SK-N-MC (cell line): ENCODE results near the gene KRTAP9-2.
"Not testable (repeated sequence)": the region's sequence is repeated elsewhere in the genome, so short reads cannot be mapped to it uniquely, and the experiment has no call there.

ENCODE experiments used
- DNase-seq: peaks from one replicate; pipeline ENCODE4 v3.0.0-alpha.2; 2011; ENCODE audit warnings: low read depth, low spot score
- H3K27ac ChIP-seq: fragments of 200-600 bp; sonication (generic); 2 replicates; pipeline ENCODE4 v1.5.1; 2016; ENCODE audit warnings: mixed run types
- H3K36me3 ChIP-seq: fragments of 200-600 bp; sonication (generic); 2 replicates; pipeline ENCODE4 v1.6.1; 2017; ENCODE audit warnings: antibody characterized with exemption, low read length, mixed read lengths; ENCODE audit not compliant: insufficient read depth
- H3K4me3 ChIP-seq: fragments of 200-600 bp; sonication (generic); 2 replicates; pipeline ENCODE4 v1.5.1; 2016
- H3K9ac ChIP-seq: fragments of 200-600 bp; sonication (generic); 2 replicates; pipeline ENCODE4 v1.8.0; 2017; ENCODE audit warnings: mixed run types, mixed read lengths; ENCODE audit not compliant: insufficient read length
- H3K9me3 ChIP-seq: fragments of 200-600 bp; sonication (generic); 2 replicates; pipeline ENCODE4 v1.6.1; 2017; ENCODE audit warnings: low read depth, mild to moderate bottlenecking, antibody characterized with exemption, low read length, moderate library complexity, mixed read lengths
- EZH2 ChIP-seq: fragments of 200-600 bp; sonication (generic); IDR thresholded peaks from one replicate; pipeline ENCODE4 v1.6.1; 2017; ENCODE audit warnings: antibody characterized with exemption
- FOXP2 ChIP-seq: optimal IDR thresholded peaks from 2 replicates; pipeline ENCODE3; 2011; ENCODE audit warnings: mild to moderate bottlenecking, moderate library complexity; ENCODE audit not compliant: insufficient read depth; ENCODE audit errors: extremely low read length, control extremely low read depth
- POLR2AphosphoS5 ChIP-seq: IDR thresholded peaks from 2 replicates; pipeline ENCODE4 v1.6.1; 2012; ENCODE audit warnings: mild to moderate bottlenecking, low read depth, low read length, borderline replicate concordance

The KRTAP9-2 gene, protein sequence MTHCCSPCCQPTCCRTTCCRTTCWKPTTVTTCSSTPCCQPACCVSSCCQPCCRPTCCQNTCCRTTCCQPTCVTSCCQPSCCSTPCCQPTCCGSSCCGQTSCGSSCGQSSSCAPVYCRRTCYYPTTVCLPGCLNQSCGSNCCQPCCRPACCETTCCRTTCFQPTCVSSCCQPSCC

DNA sequence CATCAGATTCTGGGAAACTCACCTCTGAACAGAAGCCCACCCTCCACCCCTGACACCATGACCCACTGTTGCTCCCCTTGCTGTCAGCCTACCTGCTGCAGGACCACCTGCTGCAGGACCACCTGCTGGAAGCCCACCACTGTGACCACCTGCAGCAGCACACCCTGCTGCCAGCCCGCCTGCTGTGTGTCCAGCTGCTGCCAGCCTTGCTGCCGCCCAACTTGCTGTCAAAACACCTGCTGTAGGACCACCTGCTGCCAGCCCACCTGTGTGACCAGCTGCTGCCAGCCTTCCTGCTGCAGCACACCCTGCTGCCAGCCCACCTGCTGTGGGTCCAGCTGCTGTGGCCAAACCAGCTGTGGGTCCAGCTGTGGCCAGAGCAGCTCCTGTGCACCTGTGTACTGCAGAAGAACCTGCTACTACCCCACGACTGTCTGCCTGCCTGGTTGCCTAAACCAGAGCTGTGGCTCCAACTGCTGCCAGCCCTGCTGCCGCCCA lies at the start of gene KRTAP9-2:
Gene KRTAP9-2, plus strand, starts transcription at position 51 of the 498 bp plus-strand sequence. Its CDS starts 7 bp downstream, at position 58.
- not testable (repeated sequence) for H3K36me3 ChIP-seq, DNase-seq, H3K9ac ChIP-seq, H3K9me3 ChIP-seq
- Histone ChIP-seq H3K27ac (0 out of 2 replicates have a peak within 1 kb of the TSS, but pooled peaks have one; percentile 19), H3K4me3 (peak within 1 kb of the TSS; percentile 19)

DNA sequence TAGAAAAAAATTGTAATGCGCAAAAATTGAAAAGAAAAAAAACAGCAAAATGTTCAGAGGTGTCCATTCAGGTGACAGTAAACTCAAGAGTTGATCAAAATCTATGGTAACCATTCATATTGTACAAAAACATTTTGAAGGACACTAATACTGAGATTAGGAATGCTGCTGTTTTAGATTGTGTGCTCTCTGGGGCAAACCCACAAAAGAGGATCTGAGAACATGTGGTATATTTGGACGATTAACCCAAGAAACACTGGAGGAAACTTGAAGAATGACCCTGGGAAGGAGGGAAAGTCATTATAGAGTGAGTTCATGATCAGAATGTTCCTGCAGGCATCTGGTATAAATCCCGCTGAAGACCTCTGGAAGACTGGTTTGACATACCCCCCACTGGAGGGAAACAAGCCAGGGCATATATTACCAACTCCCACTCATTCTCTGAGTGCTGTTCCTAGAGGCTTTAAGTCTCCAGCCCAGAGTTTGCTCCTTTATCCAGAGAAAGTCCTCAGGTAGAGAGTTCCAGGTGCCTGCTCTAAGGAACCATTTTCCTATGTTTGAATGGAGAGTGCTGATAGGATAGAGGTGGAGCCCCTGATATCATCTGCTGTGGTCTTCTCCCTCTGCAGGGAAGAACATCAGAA lies 49.6 kb upstream of the KRTAP9-2 start:
- Histone ChIP-seq H3K9ac (no peak overlapping the region), H3K27ac (no peak overlapping the region), H3K9me3 (no peaks in the 10 kb centered on the region), H3K36me3 (no peaks in the 10 kb centered on the region), H3K4me3 (no peak overlapping the region)
- DNase-seq = no peak
- TF ChIP-seq FOXP2 = no peak
- TF ChIP-seq POLR2AphosphoS5 = no peak
- no peak for TF ChIP-seq EZH2

DNA sequence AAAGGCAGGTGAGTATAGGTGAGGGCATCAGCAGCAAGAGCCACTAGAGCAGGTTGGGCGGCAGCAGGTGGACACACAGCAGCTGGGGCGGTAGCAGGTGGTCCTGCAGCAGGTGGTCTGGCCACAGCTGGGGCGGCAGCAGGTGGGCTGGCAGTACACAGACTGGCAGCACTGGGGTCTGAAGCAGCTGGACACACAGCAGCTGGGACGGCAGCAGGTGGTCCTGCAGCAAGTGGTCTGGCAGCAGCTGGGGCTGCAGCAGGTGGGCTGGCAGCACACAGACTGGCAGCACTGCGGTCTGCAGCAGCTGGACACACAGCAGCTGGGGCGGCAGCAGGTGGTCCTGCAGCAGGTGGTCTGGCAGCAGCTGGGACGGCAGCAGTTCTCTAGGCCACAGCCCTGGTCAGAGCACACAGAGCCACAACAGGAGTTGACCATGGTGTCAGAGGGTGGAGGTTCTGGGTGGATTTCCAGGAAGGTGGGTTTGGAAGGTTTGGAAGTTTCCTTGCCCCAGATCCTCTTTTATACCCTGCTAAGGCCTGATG lies 48.6 kb upstream of the KRTAP9-2 start, which contains the start of gene KRTAP4-2:
Gene KRTAP4-2, minus strand, starts transcription at position 495 of the 545 bp plus-strand sequence. Its CDS starts 57 bp downstream, at position 438.
- DNase-seq = no peak
- TF ChIP-seq POLR2AphosphoS5 (no peak), EZH2 (no peak), FOXP2 (no peak)
- no peak within 1 kb of the TSS for H3K4me3 ChIP-seq
- H3K9me3 ChIP-seq = no peaks in the 10 kb centered on the region
- no peak within 1 kb of the TSS for H3K27ac ChIP-seq
- H3K36me3 ChIP-seq = no peaks in the 10 kb centered on the region
- no peak within 1 kb of the TSS for H3K9ac ChIP-seq

DNA sequence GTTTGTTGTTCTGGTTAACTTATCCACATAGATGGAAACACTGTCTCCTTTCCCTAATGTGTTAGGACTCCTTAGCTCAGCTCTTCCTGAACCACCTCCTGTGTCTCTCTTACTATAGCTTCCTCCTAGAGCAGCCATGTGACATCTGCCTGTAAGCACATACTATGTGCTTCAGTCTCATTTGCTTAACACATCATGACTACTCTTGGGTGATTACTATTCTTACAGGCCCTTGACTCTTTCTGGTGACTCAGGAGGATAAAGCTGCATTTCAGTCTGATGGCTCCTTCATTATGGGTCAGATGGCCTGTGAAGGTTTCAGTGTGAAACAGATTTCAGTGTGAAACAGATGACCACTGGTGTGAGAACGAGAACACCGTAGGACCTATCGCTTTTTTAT lies 48.1 kb upstream of the KRTAP9-2 start:
- Histone ChIP-seq H3K36me3 (no peaks in the 10 kb centered on the region), H3K9ac (no peak overlapping the region), H3K9me3 (no peaks in the 10 kb centered on the region), H3K4me3 (no peak overlapping the region), H3K27ac (no peak overlapping the region)
- no peak for DNase-seq
- TF ChIP-seq EZH2 (no peak), POLR2AphosphoS5 (no peak), FOXP2 (no peak)

DNA sequence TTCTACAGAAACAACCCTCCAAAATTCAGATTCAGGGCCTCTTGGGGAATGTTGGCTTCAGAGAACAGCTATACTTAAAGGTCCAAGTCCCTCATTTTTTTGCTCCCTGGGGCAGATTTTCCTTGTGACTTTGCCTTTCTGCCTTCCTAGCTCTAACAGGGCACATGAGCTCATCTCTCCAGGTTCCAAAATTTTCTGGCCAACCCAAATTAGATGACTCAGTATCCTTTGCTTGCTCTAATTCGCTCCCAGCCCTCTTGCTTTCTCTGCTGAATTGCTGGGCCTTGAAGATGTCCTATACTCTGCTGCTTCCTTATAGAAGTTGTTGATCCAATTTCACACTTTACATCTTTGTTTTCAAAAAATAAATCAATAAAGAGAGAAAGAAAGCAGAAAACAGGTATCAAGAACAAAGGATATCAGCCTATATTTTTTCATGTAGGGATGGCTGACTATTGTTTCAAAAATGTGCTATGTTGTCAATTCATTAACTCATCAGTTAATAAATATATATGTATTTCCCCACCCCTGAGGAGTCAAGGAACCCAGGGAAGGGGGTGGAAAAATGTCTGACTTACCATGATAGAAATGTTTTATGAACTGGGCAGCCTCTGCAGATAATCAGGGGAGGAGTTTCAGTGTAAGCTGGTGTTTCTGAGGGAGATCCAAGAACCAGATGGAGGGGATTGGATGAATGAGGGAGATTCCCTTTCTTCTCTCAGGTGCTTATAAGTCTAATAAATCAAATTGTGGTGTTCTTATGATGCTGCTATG lies 47.4 kb upstream of the KRTAP9-2 start:
- DNase-seq = no peak
- H3K36me3 ChIP-seq = no peaks in the 10 kb centered on the region
- no peaks in the 10 kb centered on the region for H3K9me3 ChIP-seq
- H3K9ac ChIP-seq = no peak overlapping the region
- H3K27ac ChIP-seq = no peak overlapping the region
- H3K4me3 ChIP-seq = no peak overlapping the region
- TF ChIP-seq POLR2AphosphoS5 = no peak
- TF ChIP-seq EZH2 = no peak
- no peak for TF ChIP-seq FOXP2

DNA sequence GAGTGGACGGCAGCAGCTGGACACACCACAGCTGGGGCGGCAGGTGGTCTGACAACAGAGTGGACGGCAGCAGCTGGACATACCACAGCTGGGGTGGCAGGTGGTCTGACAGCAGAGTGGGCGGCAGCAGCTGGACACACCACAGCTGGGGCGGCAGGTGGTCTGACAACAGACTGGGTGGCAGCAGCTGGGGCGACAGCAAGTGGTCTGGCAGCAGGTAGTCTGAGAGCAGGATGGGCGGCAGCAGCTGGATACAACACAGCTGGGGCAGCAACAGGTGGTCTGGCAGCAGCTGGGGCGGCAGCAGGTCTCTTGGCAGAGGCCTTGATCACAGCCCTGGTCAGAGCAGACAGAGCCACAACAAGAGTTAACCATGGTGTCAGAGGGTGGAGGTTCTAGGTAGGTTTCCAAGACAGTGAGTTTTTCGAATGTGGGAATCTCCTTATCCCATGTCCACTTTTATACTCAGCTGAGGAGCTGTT lies 41.9 kb upstream of the KRTAP9-2 start, which contains the start of gene KRTAP4-1:
Gene KRTAP4-1, minus strand, starts transcription at position 432 of the 482 bp plus-strand sequence. Its CDS starts 57 bp downstream, at position 375.
- no peak for TF ChIP-seq FOXP2
- no peak for TF ChIP-seq POLR2AphosphoS5
- no peak for TF ChIP-seq EZH2
- Histone ChIP-seq H3K36me3 (no peaks in the 10 kb centered on the region), H3K9ac (no peak within 1 kb of the TSS), H3K4me3 (no peak within 1 kb of the TSS), H3K9me3 (no peaks in the 10 kb centered on the region), H3K27ac (no peak within 1 kb of the TSS)
- no peak for DNase-seq

DNA sequence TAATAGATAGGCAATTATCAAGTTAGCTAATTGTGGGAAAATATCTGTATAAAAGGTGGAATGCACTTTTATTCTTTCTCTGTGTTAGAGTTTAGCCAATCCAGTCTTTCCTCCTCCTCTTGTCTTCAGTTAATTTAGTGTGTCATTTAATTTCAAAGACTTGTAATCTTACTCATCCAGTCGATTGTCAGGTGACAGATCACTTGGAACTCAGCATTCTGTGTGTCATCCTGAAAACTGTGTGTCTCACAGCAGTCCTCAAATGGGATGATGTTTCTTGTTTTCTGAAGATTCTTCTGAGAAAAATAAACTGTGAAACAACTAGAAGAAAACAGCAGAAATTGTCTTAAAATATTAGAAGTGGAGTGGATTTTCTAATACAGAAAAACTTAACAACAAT lies 41.4 kb upstream of the KRTAP9-2 start:
- Histone ChIP-seq H3K9ac (no peak overlapping the region), H3K36me3 (no peaks in the 10 kb centered on the region), H3K27ac (no peak overlapping the region), H3K4me3 (no peak overlapping the region), H3K9me3 (no peaks in the 10 kb centered on the region)
- no peak for TF ChIP-seq EZH2
- no peak for TF ChIP-seq POLR2AphosphoS5
- no peak for TF ChIP-seq FOXP2
- DNase-seq = no peak

DNA sequence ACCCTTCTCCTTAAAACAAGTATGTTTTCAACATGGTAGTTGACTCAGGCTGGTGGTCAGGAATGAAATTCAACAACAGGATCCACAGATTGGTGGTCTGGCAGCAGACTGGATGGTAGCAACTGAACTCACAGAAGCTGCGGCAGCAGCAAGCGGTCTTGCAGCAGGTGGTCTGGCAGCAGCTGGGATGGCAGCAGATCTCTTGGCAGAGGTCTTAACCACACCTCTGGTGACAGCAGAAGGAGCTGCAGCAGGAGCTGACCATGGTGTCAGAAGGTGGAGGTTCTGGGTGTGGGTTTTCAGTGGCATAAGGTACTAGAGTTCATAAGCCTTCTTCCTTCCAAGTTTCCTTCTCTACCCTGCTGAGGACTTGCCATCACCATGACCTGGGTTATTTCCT lies 39.6 kb upstream of the KRTAP9-2 start:
- Histone ChIP-seq H3K27ac (no peak overlapping the region), H3K9ac (no peak overlapping the region), H3K9me3 (no peaks in the 10 kb centered on the region), H3K36me3 (no peaks in the 10 kb centered on the region), H3K4me3 (no peak overlapping the region)
- TF ChIP-seq POLR2AphosphoS5 = no peak
- TF ChIP-seq FOXP2 = no peak
- TF ChIP-seq EZH2 = no peak
- no peak for DNase-seq

DNA sequence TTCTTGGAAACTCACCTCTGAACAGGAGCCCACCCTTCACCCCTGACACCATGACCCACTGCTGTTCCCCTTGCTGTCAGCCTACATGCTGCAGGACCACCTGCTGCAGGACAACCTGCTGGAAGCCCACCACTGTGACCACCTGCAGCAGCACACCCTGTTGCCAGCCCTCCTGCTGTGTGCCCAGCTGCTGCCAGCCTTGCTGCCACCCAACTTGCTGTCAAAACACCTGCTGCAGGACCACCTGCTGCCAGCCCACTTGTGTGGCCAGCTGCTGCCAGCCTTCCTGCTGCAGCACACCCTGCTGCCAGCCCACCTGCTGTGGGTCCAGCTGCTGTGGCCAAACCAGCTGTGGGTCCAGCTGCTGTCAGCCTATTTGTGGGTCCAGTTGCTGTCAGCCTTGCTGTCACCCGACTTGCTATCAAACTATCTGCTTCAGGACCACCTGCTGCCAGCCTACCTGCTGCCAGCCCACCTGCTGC lies 36.6 kb upstream of the KRTAP9-2 start, which contains the start of gene KRTAP9-1:
Gene KRTAP9-1, plus strand, starts transcription at position 51 of the 482 bp plus-strand sequence. Its CDS starts 0 bp downstream, at position 51.
- H3K9me3 ChIP-seq, H3K9ac ChIP-seq, H3K27ac ChIP-seq, DNase-seq, H3K36me3 ChIP-seq, H3K4me3 ChIP-seq: not testable (repeated sequence)
